GM12892 (cell line): ENCODE data around the gene ZNF644.

Experiments
- DNase-seq: peaks from one replicate; pipeline ENCODE4 v3.0.0; 2011; ENCODE audit not compliant: insufficient read length
- FAIRE-seq: peaks from 2 replicates; lab custom pipeline; 2011; peaks lifted over from hg19 to GRCh38; lab: Jason Lieb, UNC
- POLR2A ChIP-seq: IDR thresholded peaks from 2 replicates; pipeline ENCODE4 v1.6.1; 2011; ENCODE audit warnings: low read depth, low read length, control low read depth
- POLR2AphosphoS5 ChIP-seq: IDR thresholded peaks from 2 replicates; pipeline ENCODE4 v1.6.1; 2011; ENCODE audit warnings: low read depth, low read length, control low read depth
- TAF1 ChIP-seq: IDR thresholded peaks from 2 replicates; pipeline ENCODE4 v1.6.1; 2011; ENCODE audit warnings: low read depth, mild to moderate bottlenecking, control low read depth, low read length, borderline replicate concordance

Gene ZNF644

GRCh38 chr1:90995311-90995894 is 26.4 kb downstream of the ZNF644 start:
- FAIRE-seq (no peak), DNase-seq (no peak)
- no peak for TF ChIP-seq TAF1
- no peak for TF ChIP-seq POLR2AphosphoS5
- no peak for TF ChIP-seq POLR2A

GRCh38 chr1:90994461-90994860 is 27.4 kb downstream of the ZNF644 start:
- FAIRE-seq = no peak
- TF ChIP-seq TAF1 = no peak
- no peak for TF ChIP-seq POLR2A
- no peak for TF ChIP-seq POLR2AphosphoS5
- DNase-seq = no peak

- FAIRE-seq = no peak
- TF ChIP-seq POLR2A (no peak), TAF1 (no peak), POLR2AphosphoS5 (no peak)
- DNase-seq = no peak
Observed at GRCh38 chr1:90993245-90993644, 28.6 kb downstream of the ZNF644 start.

- no peak for FAIRE-seq
- TF ChIP-seq POLR2AphosphoS5 (no peak), POLR2A (no peak), TAF1 (no peak)
- DNase-seq = no peak
Observed at GRCh38 chr1:90990779-90991178, 31.1 kb downstream of the ZNF644 start.

- no peak for DNase-seq
- no peak for TF ChIP-seq POLR2AphosphoS5
- TF ChIP-seq POLR2A = no peak
- TF ChIP-seq TAF1 = no peak
- no peak for FAIRE-seq
Observed at GRCh38 chr1:90989990-90990389, 31.8 kb downstream of the ZNF644 start.

- TF ChIP-seq POLR2AphosphoS5 = no peak
- TF ChIP-seq POLR2A = no peak
- TF ChIP-seq TAF1 = no peak
- DNase-seq (no peak), FAIRE-seq (no peak)
Observed at GRCh38 chr1:90989302-90989701, 32.5 kb downstream of the ZNF644 start.

- TF ChIP-seq POLR2AphosphoS5 = no peak
- no peak for TF ChIP-seq TAF1
- no peak for TF ChIP-seq POLR2A
- DNase-seq (no peak), FAIRE-seq (no peak)
Observed at GRCh38 chr1:90987841-90988240, 34.0 kb downstream of the ZNF644 start.

- DNase-seq (no peak), FAIRE-seq (no peak)
- TF ChIP-seq POLR2A (no peak), POLR2AphosphoS5 (no peak), TAF1 (no peak)
Observed at GRCh38 chr1:90986953-90987352, 34.9 kb downstream of the ZNF644 start.

- TF ChIP-seq POLR2A = no peak
- TF ChIP-seq POLR2AphosphoS5 = no peak
- TF ChIP-seq TAF1 = no peak
- no peak for DNase-seq
- FAIRE-seq = no peak
Observed at GRCh38 chr1:90977522-90977921, 44.3 kb downstream of the ZNF644 start.

GRCh38 chr1:90973897-90974798 is 47.7 kb downstream of the ZNF644 start:
- DNase-seq (no peak), FAIRE-seq (peak; percentile 48)
- no peak for TF ChIP-seq POLR2A
- no peak for TF ChIP-seq POLR2AphosphoS5
- TF ChIP-seq TAF1 = no peak

- TF ChIP-seq TAF1 = no peak
- DNase-seq = no peak
- no peak for FAIRE-seq
Observed at GRCh38 chr1:90970208-90970607, 51.6 kb downstream of the ZNF644 start.

GRCh38 chr1:90969241-90969640 is 52.6 kb downstream of the ZNF644 start:
- no peak for FAIRE-seq
- no peak for TF ChIP-seq TAF1
- no peak for TF ChIP-seq POLR2AphosphoS5
- no peak for DNase-seq
